NCI-H774 (cell line): Measurements from ENCODE around the gene ACADL.
"Not testable (repeated sequence)": the region's sequence is repeated elsewhere in the genome, so short reads cannot be mapped to it uniquely, and the experiment has no call there.

Experiments
- DNase-seq: peaks from one replicate; lab custom pipeline; 2025; lab: John Stamatoyannopoulos, UW

Gene ACADL

GRCh38 chr2:210203147-210203546 lies 22.1 kb downstream of the ACADL start:
- DNase-seq = no peak

- DNase-seq = no peak
These were observed 25.4 kb downstream of the ACADL start for GRCh38 chr2:210199854-210200253.

GRCh38 chr2:210199186-210199765 lies 26.0 kb downstream of the ACADL start:
- DNase-seq = no peak

GRCh38 chr2:210198326-210198725 lies 26.9 kb downstream of the ACADL start:
- DNase-seq = no peak

GRCh38 chr2:210197720-210198119 lies 27.5 kb downstream of the ACADL start:
- no peak for DNase-seq

GRCh38 chr2:210195101-210195852 lies 30.0 kb downstream of the ACADL start:
- DNase-seq = peak; percentile 38

GRCh38 chr2:210190345-210190744 lies 34.9 kb downstream of the ACADL start:
- DNase-seq = no peak

- no peak for DNase-seq
These were observed 35.7 kb downstream of the ACADL start for GRCh38 chr2:210189452-210190138.

GRCh38 chr2:210188755-210189154 lies 36.5 kb downstream of the ACADL start:
- DNase-seq = no peak

GRCh38 chr2:210188190-210188589 lies 37.1 kb downstream of the ACADL start:
- DNase-seq = no peak

- not testable (repeated sequence) for DNase-seq
These were observed 41.3 kb downstream of the ACADL start for GRCh38 chr2:210183936-210184335.

GRCh38 chr2:210181606-210182088 lies 43.6 kb downstream of the ACADL start:
- not testable (repeated sequence) for DNase-seq

GRCh38 chr2:210181033-210181605 lies 44.1 kb downstream of the ACADL start:
- DNase-seq = not testable (repeated sequence)

GRCh38 chr2:210180477-210180876 lies 44.8 kb downstream of the ACADL start:
- DNase-seq = no peak

- DNase-seq = no peak
These were observed 45.8 kb downstream of the ACADL start for GRCh38 chr2:210179351-210179990.

- DNase-seq = no peak
These were observed 47.5 kb downstream of the ACADL start for GRCh38 chr2:210177769-210178168.

GRCh38 chr2:210177115-210177514 lies 48.1 kb downstream of the ACADL start:
- DNase-seq = not testable (repeated sequence)

GRCh38 chr2:210174086-210174485 lies 51.2 kb downstream of the ACADL start:
- no peak for DNase-seq

GRCh38 chr2:210172219-210172575 lies 53.0 kb downstream of the ACADL start:
- DNase-seq = no peak

- peak; percentile 92 for DNase-seq
These were observed 53.7 kb downstream of the ACADL start, which contains the start of gene KANSL1L for GRCh38 chr2:210171309-210172218. TSS of gene KANSL1L (minus strand) at chr2:210171409. CDS start at chr2:210154582, 16,827 bp downstream.
